ENCODE data around the gene RNFT2. TPM values are rescaled to one million over a fixed set of nuclear protein-coding genes. Genes with fewer than 3 reads are reported as not detected.
A peak's percentile ranks its signal among the peaks of the same experiment; 100 is the strongest.

The RNFT2 gene
- total RNA-seq, 1 experiment from 2014 or later, result 27.7 TPM

DNA sequence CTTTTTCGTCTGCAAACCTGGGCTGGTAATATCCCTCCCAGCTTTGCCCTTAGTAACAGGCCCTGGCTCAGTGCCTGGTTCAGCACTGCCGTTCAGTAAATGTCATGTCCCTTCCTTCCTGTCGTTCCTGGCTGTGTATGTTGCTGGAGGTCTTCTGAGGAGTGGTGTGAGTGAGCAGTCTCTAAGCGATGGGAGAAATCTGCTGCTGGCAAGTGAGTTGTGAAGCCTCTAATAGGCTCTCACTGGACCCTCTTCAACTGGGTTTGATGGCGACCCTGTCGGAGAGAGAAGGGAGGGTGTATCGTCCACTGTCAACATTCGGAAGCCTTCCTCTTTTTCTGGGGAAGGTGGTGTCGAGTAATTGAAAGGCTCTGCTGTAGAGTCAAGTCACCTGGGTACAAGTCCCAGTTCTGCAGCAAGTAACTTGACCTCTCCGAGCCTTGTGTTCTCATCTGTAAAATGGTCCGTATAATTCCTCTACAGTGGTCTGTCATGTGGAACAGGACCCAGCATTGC is 80.3 kb downstream of the RNFT2 start:
- H3K4me3 Mint-ChIP-seq, result peak overlapping the region; percentile 96
- CTCF ChIA-PET, result interaction anchor here (0.6 kb wide), 1 partner anchor 268 kb away, joined by 3 read pairs; no protein-coding TSS in a partner anchor
- DNase-seq (ENCODE audit: low spot score) (no peak), ATAC-seq (no peak)
- no peaks in the 10 kb centered on the region for H3K9me3 Mint-ChIP-seq
- no peaks in the 10 kb centered on the region for H3K27me3 Mint-ChIP-seq (ENCODE audit: low read depth)
- POLR2A ChIA-PET, result no interaction called here
- peak overlapping the region; percentile 99 for H3K27ac Mint-ChIP-seq
- H3K4me1 Mint-ChIP-seq, result peaks cover 18% of the 10 kb centered on the region
- TF ChIP-seq HMGA2 (CRISPR knock-in tag; IDR thresholded peaks at IDR 0.05), result no peak
- TF ChIP-seq PRRX2 (CRISPR knock-in tag; IDR thresholded peaks at IDR 0.05), result no peak
- TF ChIP-seq, protein P1, sequence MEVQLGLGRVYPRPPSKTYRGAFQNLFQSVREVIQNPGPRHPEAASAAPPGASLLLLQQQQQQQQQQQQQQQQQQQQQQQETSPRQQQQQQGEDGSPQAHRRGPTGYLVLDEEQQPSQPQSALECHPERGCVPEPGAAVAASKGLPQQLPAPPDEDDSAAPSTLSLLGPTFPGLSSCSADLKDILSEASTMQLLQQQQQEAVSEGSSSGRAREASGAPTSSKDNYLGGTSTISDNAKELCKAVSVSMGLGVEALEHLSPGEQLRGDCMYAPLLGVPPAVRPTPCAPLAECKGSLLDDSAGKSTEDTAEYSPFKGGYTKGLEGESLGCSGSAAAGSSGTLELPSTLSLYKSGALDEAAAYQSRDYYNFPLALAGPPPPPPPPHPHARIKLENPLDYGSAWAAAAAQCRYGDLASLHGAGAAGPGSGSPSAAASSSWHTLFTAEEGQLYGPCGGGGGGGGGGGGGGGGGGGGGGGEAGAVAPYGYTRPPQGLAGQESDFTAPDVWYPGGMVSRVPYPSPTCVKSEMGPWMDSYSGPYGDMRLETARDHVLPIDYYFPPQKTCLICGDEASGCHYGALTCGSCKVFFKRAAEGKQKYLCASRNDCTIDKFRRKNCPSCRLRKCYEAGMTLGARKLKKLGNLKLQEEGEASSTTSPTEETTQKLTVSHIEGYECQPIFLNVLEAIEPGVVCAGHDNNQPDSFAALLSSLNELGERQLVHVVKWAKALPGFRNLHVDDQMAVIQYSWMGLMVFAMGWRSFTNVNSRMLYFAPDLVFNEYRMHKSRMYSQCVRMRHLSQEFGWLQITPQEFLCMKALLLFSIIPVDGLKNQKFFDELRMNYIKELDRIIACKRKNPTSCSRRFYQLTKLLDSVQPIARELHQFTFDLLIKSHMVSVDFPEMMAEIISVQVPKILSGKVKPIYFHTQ (CRISPR knock-in tag; IDR thresholded peaks at IDR 0.05), result no peak
- no peak for TF ChIP-seq TP53 (CRISPR knock-in tag; IDR thresholded peaks at IDR 0.05)
- no peak for TF ChIP-seq ZBTB21 (CRISPR knock-in tag; IDR thresholded peaks at IDR 0.05; ENCODE audit: borderline replicate concordance)
- H3K36me3 Mint-ChIP-seq, result no peaks in the 10 kb centered on the region

DNA sequence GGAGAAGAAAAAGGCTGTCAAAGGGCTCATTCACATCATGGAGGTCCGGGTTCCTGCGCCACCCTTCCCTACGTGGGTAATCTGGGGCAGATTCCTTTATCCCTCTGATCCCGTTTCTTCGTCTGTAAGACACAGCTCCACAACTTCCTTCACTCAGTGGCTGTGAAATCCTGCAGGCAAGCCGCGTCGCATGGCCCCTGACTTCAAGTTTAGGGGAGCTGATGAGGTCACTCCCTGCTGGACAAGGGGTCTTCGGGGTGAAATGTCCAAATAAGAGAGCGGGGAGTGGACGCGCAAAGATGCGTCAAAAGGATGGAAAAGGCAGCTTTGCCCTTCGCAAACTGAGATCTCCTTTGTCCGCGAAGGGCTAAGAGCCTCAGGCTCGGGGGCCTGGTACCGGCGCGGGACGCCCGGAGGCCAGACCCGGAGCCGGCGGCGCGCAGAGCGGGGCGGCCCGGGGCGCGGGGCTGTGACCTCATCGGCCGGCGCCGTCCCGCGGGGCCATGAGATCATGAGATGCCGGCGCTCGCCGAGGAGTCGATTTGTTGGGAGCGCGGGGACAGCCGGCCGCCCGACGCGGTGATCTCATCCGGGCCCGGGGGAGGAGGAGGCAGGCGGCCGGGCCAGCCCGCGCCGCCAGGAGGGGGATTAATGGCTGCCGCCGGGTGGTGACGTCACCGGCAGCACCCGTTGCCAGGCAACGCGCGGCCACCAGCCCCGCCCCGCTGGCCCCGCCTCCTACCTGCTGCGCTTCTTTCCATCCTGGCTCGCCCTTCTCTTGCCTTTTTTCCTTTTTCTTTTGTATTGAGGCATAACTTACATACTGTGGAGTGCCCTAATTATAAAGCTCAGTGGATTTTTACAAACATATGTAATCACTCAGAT is 81.1 kb downstream of the RNFT2 start:
- H3K4me1 Mint-ChIP-seq, result peaks cover 18% of the 10 kb centered on the region
- no peaks in the 10 kb centered on the region for H3K9me3 Mint-ChIP-seq
- no peaks in the 10 kb centered on the region for H3K27me3 Mint-ChIP-seq (ENCODE audit: low read depth)
- peak overlapping the region; percentile 99 for H3K27ac Mint-ChIP-seq
- ATAC-seq, result peak; percentile 90
- ChIA-PET CTCF (no interaction called here), POLR2A (no interaction called here)
- H3K4me3 Mint-ChIP-seq, result peak overlapping the region; percentile 96
- no peaks in the 10 kb centered on the region for H3K36me3 Mint-ChIP-seq
- peak; percentile 89 for DNase-seq (ENCODE audit: low spot score)
- TF ChIP-seq FOXJ3 (CRISPR knock-in tag; IDR thresholded peaks at IDR 0.05; ENCODE audit: borderline replicate concordance) (no peak), CREB1 (CRISPR knock-in tag; IDR thresholded peaks at IDR 0.05) (no peak), MAX (CRISPR knock-in tag; IDR thresholded peaks at IDR 0.05) (peak; percentile 20; the same call in 1 of the 2 replicates), GRHL2 (CRISPR knock-in tag; IDR thresholded peaks at IDR 0.05; ENCODE audit: insufficient replicate concordance, severe bottlenecking) (no peak), NR1H2 (CRISPR knock-in tag; IDR thresholded peaks at IDR 0.05) (no peak), CREM (CRISPR knock-in tag; IDR thresholded peaks at IDR 0.05) (peak; percentile 97), JUN (CRISPR knock-in tag; IDR thresholded peaks at IDR 0.05) (0 out of 2 replicates have a peak, but pooled peaks have one; percentile 49), OVOL2 (CRISPR knock-in tag; IDR thresholded peaks at IDR 0.05; ENCODE audit: borderline replicate concordance) (no peak), SMAD4 (CRISPR knock-in tag; IDR thresholded peaks at IDR 0.05) (no peak), ARID4B (CRISPR knock-in tag; IDR thresholded peaks at IDR 0.05; ENCODE audit: borderline replicate concordance) (peak; percentile 56; the same call in 1 of the 2 replicates), TP53 (CRISPR knock-in tag; IDR thresholded peaks at IDR 0.05) (0 out of 2 replicates have a peak, but pooled peaks have one; percentile 34), FOXK1 (CRISPR knock-in tag; IDR thresholded peaks at IDR 0.05) (0 out of 2 replicates have a peak, but pooled peaks have one; percentile 29), SMAD3 (CRISPR knock-in tag; IDR thresholded peaks at IDR 0.05; ENCODE audit: borderline replicate concordance) (no peak), ZMAT4 (CRISPR knock-in tag; IDR thresholded peaks at IDR 0.05) (no peak), ZBTB21 (CRISPR knock-in tag; IDR thresholded peaks at IDR 0.05; ENCODE audit: borderline replicate concordance) (no peak), MLX (CRISPR knock-in tag; IDR thresholded peaks at IDR 0.05) (no peak), SP1 (CRISPR knock-in tag; conservative IDR thresholded peaks at IDR 0.05) (peak; percentile 88)
- TF ChIP-seq, protein P1 (CRISPR knock-in tag; IDR thresholded peaks at IDR 0.05), result no peak
